GM23338 (cell line): ENCODE data around the gene SH3GL3. TPM values are rescaled to one million over a fixed set of nuclear protein-coding genes. Genes with fewer than 3 reads are reported as not detected.

Source experiments
- ATAC-seq: fragments of 200-7000 bp; cut with Tn5 transposase; 3 replicates; pipeline ENCODE4 v1.9.1; 2020
- DNase-seq: peaks from one replicate; pipeline ENCODE4 v3.0.0-alpha.2; 2015; ENCODE audit warnings: low spot score
- H2AFZ ChIP-seq: fragments of 200-600 bp; sonication (generic); 2 replicates; pipeline ENCODE4 v1.8.0; 2016; ENCODE audit warnings: antibody characterized with exemption, mild to moderate bottlenecking, moderate library complexity
- H3F3A ChIP-seq: fragments of 200-600 bp; sonication (generic); replicated peaks from 2 replicates; pipeline ENCODE4 v1.8.0; 2017; ENCODE audit warnings: antibody characterized with exemption, mixed run types, low read depth
- H3K27ac ChIP-seq: fragments of 200-600 bp; sonication (generic); 2 replicates; pipeline ENCODE4 v1.6.1; 2016; ENCODE audit warnings: low read depth
- H3K27me3 ChIP-seq: fragments of 200-600 bp; sonication (generic); 2 replicates; pipeline ENCODE4 v1.8.0; 2016; ENCODE audit warnings: mild to moderate bottlenecking, mixed run types, moderate library complexity; ENCODE audit not compliant: insufficient read depth
- H3K36me3 ChIP-seq: fragments of 200-600 bp; sonication (generic); 2 replicates; pipeline ENCODE4 v1.8.0; 2016; ENCODE audit warnings: mild to moderate bottlenecking; ENCODE audit not compliant: insufficient read depth
- H3K4me1 ChIP-seq: fragments of 200-600 bp; sonication (generic); 2 replicates; pipeline ENCODE4 v1.8.0; 2016; ENCODE audit warnings: mild to moderate bottlenecking, moderate library complexity; ENCODE audit not compliant: insufficient read depth
- H3K4me2 ChIP-seq: fragments of 200-600 bp; sonication (generic); 2 replicates; pipeline ENCODE4 v1.7.1; 2017; ENCODE audit warnings: mixed run types
- H3K4me3 ChIP-seq: fragments of 200-600 bp; sonication (generic); 2 replicates; pipeline ENCODE4 v1.6.1; 2016; ENCODE audit warnings: mixed run types
- H3K79me2 ChIP-seq: fragments of 200-600 bp; sonication (generic); replicated peaks from 2 replicates; pipeline ENCODE4 v1.8.0; 2017; ENCODE audit warnings: mild to moderate bottlenecking; ENCODE audit not compliant: insufficient read depth
- H3K9me2 ChIP-seq: fragments of 200-600 bp; sonication (generic); 2 replicates; pipeline ENCODE4 v1.8.0; 2017; ENCODE audit not compliant: insufficient read depth
- H4K20me1 ChIP-seq: fragments of 200-600 bp; sonication (generic); replicated peaks from 2 replicates; pipeline ENCODE4 v1.8.0; 2017; ENCODE audit warnings: mild to moderate bottlenecking; ENCODE audit not compliant: insufficient read depth
- H3K27ac Mint-ChIP-seq: 2 replicates; pipeline ENCODE4 v1.8.0; 2020; ENCODE audit warnings: inconsistent platforms, mild to moderate bottlenecking, moderate library complexity, mixed read lengths
- H3K27me3 Mint-ChIP-seq: 3 replicates; pipeline ENCODE4 v1.8.0; 2022; ENCODE audit warnings: low read depth, mild to moderate bottlenecking, moderate library complexity, mixed read lengths, inconsistent platforms; ENCODE audit not compliant: insufficient read depth, poor library complexity
- H3K36me3 Mint-ChIP-seq: 3 replicates; pipeline ENCODE4 v1.8.0; 2021; ENCODE audit warnings: low read depth, mild to moderate bottlenecking, inconsistent platforms, moderate library complexity, mixed read lengths
- H3K4me1 Mint-ChIP-seq: 3 replicates; pipeline ENCODE4 v1.8.0; 2020; ENCODE audit warnings: mild to moderate bottlenecking, inconsistent platforms, mixed read lengths
- H3K4me3 Mint-ChIP-seq: 3 replicates; pipeline ENCODE4 v1.8.0; 2021; ENCODE audit warnings: moderate library complexity, mild to moderate bottlenecking, inconsistent platforms, mixed read lengths
- H3K9me3 Mint-ChIP-seq: 3 replicates; pipeline ENCODE4 v1.8.0; 2020; ENCODE audit warnings: moderate library complexity, mild to moderate bottlenecking, inconsistent platforms, mixed read lengths
- CREB1 ChIP-seq: fragments of 250-450 bp; sonication (Bioruptor Pico); IDR thresholded peaks from 2 replicates; pipeline ENCODE4 v1.5.0; 2020; ENCODE audit warnings: low read depth, mild to moderate bottlenecking, moderate library complexity
- CTCF ChIP-seq, 2 experiments: fragments of 200-600 bp in 1 of 2; sonication (generic) in 1 of 2; conservative IDR thresholded peaks; 2 replicates each; pipeline versions ENCODE4 v1.5.1 to v1.6.1; 2016 to 2017; ENCODE audit warnings: antibody characterized with exemption in 2 of 2, low read depth in 2 of 2, mild to moderate bottlenecking in 2 of 2, moderate library complexity in 1 of 2
- EZH2 ChIP-seq: fragments of 200-600 bp; sonication (generic); IDR thresholded peaks from one replicate; pipeline ENCODE4 v1.8.0; 2017; ENCODE audit warnings: antibody characterized with exemption, mild to moderate bottlenecking, low read depth; ENCODE audit not compliant: unreplicated experiment
- EZH2phosphoT487 ChIP-seq: fragments of 200-600 bp; sonication (generic); IDR thresholded peaks from one replicate; pipeline ENCODE4 v1.8.1; 2018; ENCODE audit warnings: antibody characterized with exemption; ENCODE audit not compliant: unreplicated experiment
- JUNB ChIP-seq: IDR thresholded peaks from one replicate; pipeline ENCODE4 v1.6.1; 2016; ENCODE audit warnings: antibody characterized with exemption; ENCODE audit not compliant: unreplicated experiment
- NANOG ChIP-seq: IDR thresholded peaks from 2 replicates; pipeline ENCODE4 v1.6.1; 2016; ENCODE audit warnings: antibody characterized with exemption, borderline replicate concordance
- POLR2AphosphoS5 ChIP-seq: IDR thresholded peaks from 2 replicates; pipeline ENCODE4 v1.6.1; 2016; ENCODE audit warnings: antibody characterized with exemption, low read depth
- REST ChIP-seq: IDR thresholded peaks from one replicate; pipeline ENCODE4 v1.6.1; 2018; ENCODE audit warnings: antibody characterized with exemption; ENCODE audit not compliant: unreplicated experiment
- STAT1 ChIP-seq: IDR thresholded peaks from one replicate; pipeline ENCODE4 v1.6.1; 2016; ENCODE audit warnings: antibody characterized with exemption; ENCODE audit not compliant: unreplicated experiment
- ZNF114 ChIP-seq: fragments of 250-450 bp; sonication (Bioruptor Pico); IDR thresholded peaks from 2 replicates; pipeline ENCODE4 v1.5.0; 2020; ENCODE audit warnings: mild to moderate bottlenecking, moderate library complexity
- ZNF331 ChIP-seq: fragments of 250-450 bp; sonication (Bioruptor Pico); IDR thresholded peaks from 2 replicates; pipeline ENCODE4 v1.5.0; 2020; ENCODE audit warnings: low read depth, mild to moderate bottlenecking, moderate library complexity
- polyA plus RNA-seq: library from polyadenylated mRNA; unstranded; fragments of >200 nt; fragmentation: Nextera tagmentation; extraction: Ambion mirVana; gene quantifications from 2 replicates; pipeline ENCODE4 v1.2.1, GENCODE V29; 2016
- total RNA-seq: library from RNA; depleted of rRNA; stranded (reverse); fragments of >200 nt; shearing (Covaris generic); gene quantifications from 2 replicates; pipeline ENCODE4 v1.2.3, GENCODE V29; 2014
- TF ChIP-seq, protein P1 (sequence below): fragments of 250-450 bp; sonication (Bioruptor Pico); IDR thresholded peaks from 2 replicates; pipeline ENCODE4 v1.5.0; 2020; ENCODE audit warnings: mild to moderate bottlenecking, moderate library complexity
- TF ChIP-seq, protein P2 (sequence below): IDR thresholded peaks from 2 replicates; pipeline ENCODE4 v1.6.1; 2016; ENCODE audit warnings: antibody characterized with exemption

SH3GL3 gene
- total and polyA plus RNA-seq, 2 experiments from 2014 or later: 15.9 to 21.1 TPM

GRCh38 chr15:83476066-83476465 lies 28.9 kb downstream of the SH3GL3 start:
- TF ChIP-seq ZNF331 (CRISPR knock-in tag) (no peak), JUNB (no peak), EZH2phosphoT487 (no peak), REST (no peak), CREB1 (CRISPR knock-in tag) (no peak), NANOG (no peak), EZH2 (no peak), POLR2AphosphoS5 (no peak), CTCF (conservative IDR thresholded peaks at IDR 0.05; ENCODE audit: low read depth in 2 of 2) (no peak), ZNF114 (no peak), STAT1 (no peak)
- TF ChIP-seq, protein P1, sequence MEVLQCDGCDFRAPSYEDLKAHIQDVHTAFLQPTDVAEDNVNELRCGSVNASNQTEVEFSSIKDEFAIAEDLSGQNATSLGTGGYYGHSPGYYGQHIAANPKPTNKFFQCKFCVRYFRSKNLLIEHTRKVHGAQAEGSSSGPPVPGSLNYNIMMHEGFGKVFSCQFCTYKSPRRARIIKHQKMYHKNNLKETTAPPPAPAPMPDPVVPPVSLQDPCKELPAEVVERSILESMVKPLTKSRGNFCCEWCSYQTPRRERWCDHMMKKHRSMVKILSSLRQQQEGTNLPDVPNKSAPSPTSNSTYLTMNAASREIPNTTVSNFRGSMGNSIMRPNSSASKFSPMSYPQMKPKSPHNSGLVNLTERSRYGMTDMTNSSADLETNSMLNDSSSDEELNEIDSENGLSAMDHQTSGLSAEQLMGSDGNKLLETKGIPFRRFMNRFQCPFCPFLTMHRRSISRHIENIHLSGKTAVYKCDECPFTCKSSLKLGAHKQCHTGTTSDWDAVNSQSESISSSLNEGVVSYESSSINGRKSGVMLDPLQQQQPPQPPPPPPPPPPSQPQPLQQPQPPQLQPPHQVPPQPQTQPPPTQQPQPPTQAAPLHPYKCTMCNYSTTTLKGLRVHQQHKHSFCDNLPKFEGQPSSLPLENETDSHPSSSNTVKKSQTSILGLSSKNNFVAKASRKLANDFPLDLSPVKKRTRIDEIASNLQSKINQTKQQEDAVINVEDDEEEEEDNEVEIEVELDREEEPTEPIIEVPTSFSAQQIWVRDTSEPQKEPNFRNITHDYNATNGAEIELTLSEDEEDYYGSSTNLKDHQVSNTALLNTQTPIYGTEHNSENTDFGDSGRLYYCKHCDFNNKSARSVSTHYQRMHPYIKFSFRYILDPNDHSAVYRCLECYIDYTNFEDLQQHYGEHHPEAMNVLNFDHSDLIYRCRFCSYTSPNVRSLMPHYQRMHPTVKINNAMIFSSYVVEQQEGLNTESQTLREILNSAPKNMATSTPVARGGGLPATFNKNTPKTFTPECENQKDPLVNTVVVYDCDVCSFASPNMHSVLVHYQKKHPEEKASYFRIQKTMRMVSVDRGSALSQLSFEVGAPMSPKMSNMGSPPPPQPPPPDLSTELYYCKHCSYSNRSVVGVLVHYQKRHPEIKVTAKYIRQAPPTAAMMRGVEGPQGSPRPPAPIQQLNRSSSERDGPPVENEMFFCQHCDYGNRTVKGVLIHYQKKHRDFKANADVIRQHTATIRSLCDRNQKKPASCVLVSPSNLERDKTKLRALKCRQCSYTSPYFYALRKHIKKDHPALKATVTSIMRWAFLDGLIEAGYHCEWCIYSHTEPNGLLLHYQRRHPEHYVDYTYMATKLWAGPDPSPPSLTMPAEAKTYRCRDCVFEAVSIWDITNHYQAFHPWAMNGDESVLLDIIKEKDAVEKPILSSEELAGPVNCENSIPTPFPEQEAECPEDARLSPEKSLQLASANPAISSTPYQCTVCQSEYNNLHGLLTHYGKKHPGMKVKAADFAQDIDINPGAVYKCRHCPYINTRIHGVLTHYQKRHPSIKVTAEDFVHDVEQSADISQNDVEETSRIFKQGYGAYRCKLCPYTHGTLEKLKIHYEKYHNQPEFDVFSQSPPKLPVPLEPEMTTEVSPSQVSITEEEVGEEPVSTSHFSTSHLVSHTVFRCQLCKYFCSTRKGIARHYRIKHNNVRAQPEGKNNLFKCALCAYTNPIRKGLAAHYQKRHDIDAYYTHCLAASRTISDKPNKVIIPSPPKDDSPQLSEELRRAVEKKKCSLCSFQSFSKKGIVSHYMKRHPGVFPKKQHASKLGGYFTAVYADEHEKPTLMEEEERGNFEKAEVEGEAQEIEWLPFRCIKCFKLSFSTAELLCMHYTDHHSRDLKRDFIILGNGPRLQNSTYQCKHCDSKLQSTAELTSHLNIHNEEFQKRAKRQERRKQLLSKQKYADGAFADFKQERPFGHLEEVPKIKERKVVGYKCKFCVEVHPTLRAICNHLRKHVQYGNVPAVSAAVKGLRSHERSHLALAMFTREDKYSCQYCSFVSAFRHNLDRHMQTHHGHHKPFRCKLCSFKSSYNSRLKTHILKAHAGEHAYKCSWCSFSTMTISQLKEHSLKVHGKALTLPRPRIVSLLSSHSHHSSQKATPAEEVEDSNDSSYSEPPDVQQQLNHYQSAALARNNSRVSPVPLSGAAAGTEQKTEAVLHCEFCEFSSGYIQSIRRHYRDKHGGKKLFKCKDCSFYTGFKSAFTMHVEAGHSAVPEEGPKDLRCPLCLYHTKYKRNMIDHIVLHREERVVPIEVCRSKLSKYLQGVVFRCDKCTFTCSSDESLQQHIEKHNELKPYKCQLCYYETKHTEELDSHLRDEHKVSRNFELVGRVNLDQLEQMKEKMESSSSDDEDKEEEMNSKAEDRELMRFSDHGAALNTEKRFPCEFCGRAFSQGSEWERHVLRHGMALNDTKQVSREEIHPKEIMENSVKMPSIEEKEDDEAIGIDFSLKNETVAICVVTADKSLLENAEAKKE (CRISPR knock-in tag): no peak
- TF ChIP-seq, protein P2, sequence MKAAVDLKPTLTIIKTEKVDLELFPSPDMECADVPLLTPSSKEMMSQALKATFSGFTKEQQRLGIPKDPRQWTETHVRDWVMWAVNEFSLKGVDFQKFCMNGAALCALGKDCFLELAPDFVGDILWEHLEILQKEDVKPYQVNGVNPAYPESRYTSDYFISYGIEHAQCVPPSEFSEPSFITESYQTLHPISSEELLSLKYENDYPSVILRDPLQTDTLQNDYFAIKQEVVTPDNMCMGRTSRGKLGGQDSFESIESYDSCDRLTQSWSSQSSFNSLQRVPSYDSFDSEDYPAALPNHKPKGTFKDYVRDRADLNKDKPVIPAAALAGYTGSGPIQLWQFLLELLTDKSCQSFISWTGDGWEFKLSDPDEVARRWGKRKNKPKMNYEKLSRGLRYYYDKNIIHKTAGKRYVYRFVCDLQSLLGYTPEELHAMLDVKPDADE: no peak
- no peaks in the 10 kb centered on the region for H3K27me3 ChIP-seq
- no peaks in the 10 kb centered on the region for H3K36me3 ChIP-seq
- no peak overlapping the region for H3K27ac ChIP-seq
- Mint-ChIP-seq H3K9me3 (peaks cover 7% of the 10 kb centered on the region; the same call in 2 of the 3 replicates), H3K27me3 (no peaks in the 10 kb centered on the region), H3K4me1 (peaks cover 24% of the 10 kb centered on the region), H3K27ac (no peak overlapping the region), H3K36me3 (peaks cover 4% of the 10 kb centered on the region; the same call in 1 of the 3 replicates), H3K4me3 (no peak overlapping the region)
- no peak overlapping the region for H2AFZ ChIP-seq
- no peaks in the 10 kb centered on the region for H4K20me1 ChIP-seq
- DNase-seq: no peak
- no peaks in the 10 kb centered on the region for H3F3A ChIP-seq
- no peak for ATAC-seq
- no peaks in the 10 kb centered on the region for H3K79me2 ChIP-seq
- H3K9me2 ChIP-seq: no peaks in the 10 kb centered on the region
- no peak overlapping the region for H3K4me3 ChIP-seq
- H3K4me1 ChIP-seq: peaks cover 17% of the 10 kb centered on the region
- no peak overlapping the region for H3K4me2 ChIP-seq
